LHCN-M2 (cell line): ENCODE data around the gene FMO4. TPM values are rescaled to one million over a fixed set of nuclear protein-coding genes. Genes with fewer than 3 reads are reported as not detected.
A peak's percentile ranks its signal among the peaks of the same experiment; 100 is the strongest.
"Not testable (repeated sequence)": the region's sequence is repeated elsewhere in the genome, so short reads cannot be mapped to it uniquely, and the experiment has no call there.

Experiments used
- DNase-seq: peaks from one replicate; pipeline ENCODE4 v3.0.0-alpha.2; 2012; ENCODE audit warnings: low read depth
- total RNA-seq: library from RNA; depleted of rRNA; stranded (reverse); fragments of >200 nt; gene quantifications from 2 replicates; pipeline ENCODE4 v1.2.3, GENCODE V29; 2014

The FMO4 gene
- total RNA-seq, 1 experiment from 2014 or later: 2.6 TPM

GRCh38 chr1:171334024-171334640, 20.1 kb downstream of the FMO4 start:
- DNase-seq: no peak

- DNase-seq: no peak
These were observed 22.0 kb downstream of the FMO4 start for GRCh38 chr1:171335964-171336363.

GRCh38 chr1:171339345-171339744, 25.4 kb downstream of the FMO4 start:
- DNase-seq: not testable (repeated sequence)

GRCh38 chr1:171343727-171344472, 29.9 kb downstream of the FMO4 start:
- DNase-seq: no peak

- DNase-seq: no peak
These were observed 30.5 kb downstream of the FMO4 start for GRCh38 chr1:171344473-171344820.

GRCh38 chr1:171345536-171345935, 31.6 kb downstream of the FMO4 start:
- no peak for DNase-seq

GRCh38 chr1:171346881-171347280, 32.9 kb downstream of the FMO4 start:
- no peak for DNase-seq

GRCh38 chr1:171350594-171350993, 36.6 kb downstream of the FMO4 start:
- no peak for DNase-seq

- no peak for DNase-seq
These were observed 38.0 kb downstream of the FMO4 start for GRCh38 chr1:171351961-171352360.

GRCh38 chr1:171352554-171352953, 38.6 kb downstream of the FMO4 start:
- DNase-seq: no peak

GRCh38 chr1:171355727-171356126, 41.7 kb downstream of the FMO4 start:
- peak; percentile 3 for DNase-seq

GRCh38 chr1:171357179-171357578, 43.2 kb downstream of the FMO4 start:
- no peak for DNase-seq

GRCh38 chr1:171359355-171359648, 45.3 kb downstream of the FMO4 start:
- DNase-seq: not testable (repeated sequence)

GRCh38 chr1:171359731-171360527, 45.9 kb downstream of the FMO4 start:
- DNase-seq: not testable (repeated sequence)

- DNase-seq: no peak
These were observed 52.1 kb downstream of the FMO4 start for GRCh38 chr1:171366085-171366484.

- no peak for DNase-seq
These were observed 52.8 kb downstream of the FMO4 start for GRCh38 chr1:171366816-171367215.

GRCh38 chr1:171367436-171367835, 53.5 kb downstream of the FMO4 start:
- DNase-seq: no peak

- no peak for DNase-seq
These were observed 58.6 kb downstream of the FMO4 start for GRCh38 chr1:171372418-171373084.

GRCh38 chr1:171373357-171374122, 59.6 kb downstream of the FMO4 start:
- DNase-seq: not testable (repeated sequence)

GRCh38 chr1:171379846-171380245, 65.9 kb downstream of the FMO4 start:
- no peak for DNase-seq

GRCh38 chr1:171381866-171382210, 67.9 kb downstream of the FMO4 start:
- no peak for DNase-seq

- DNase-seq: no peak
These were observed 70.5 kb downstream of the FMO4 start for GRCh38 chr1:171384496-171384895.
